ENCODE measurements around the gene RBPMS2. TPM values are rescaled to one million over a fixed set of nuclear protein-coding genes. Genes with fewer than 3 reads are reported as not detected.
"Not testable (repeated sequence)": the region's sequence is repeated elsewhere in the genome, so short reads cannot be mapped to it uniquely, and the experiment has no call there.

The RBPMS2 gene
- polyA plus RNA-seq, 4 donors: 9.8 to 15.2 (median 13.3) TPM

DNA sequence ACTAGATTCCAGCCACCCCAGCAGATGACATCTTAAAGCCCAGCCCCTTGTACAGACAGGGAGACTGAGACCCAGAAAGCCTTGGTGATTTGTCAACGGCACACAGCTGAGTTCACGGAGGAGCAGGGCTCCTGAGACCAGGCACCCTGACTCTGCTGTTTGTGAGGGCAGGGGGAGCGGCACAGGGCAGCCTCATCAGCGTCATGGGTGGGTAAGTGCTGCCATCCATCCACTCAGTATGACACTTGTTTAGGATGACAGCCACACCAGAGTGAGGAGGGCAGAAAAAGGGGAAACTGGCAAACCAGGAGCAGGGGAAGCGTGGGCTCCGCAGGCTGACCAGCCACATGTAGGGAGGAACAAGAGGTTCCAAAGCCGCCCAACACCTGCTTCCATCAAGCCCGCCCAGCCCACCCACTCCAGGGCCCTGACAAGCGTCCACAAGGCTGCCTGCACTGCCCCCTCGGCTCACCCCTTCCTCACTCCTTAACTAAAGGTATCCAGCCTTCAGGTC lies 19.9 kb downstream of the RBPMS2 start:
- DNase-seq (ENCODE audit: low read depth in 4 of 4, low spot score in 2 of 4): no peak

DNA sequence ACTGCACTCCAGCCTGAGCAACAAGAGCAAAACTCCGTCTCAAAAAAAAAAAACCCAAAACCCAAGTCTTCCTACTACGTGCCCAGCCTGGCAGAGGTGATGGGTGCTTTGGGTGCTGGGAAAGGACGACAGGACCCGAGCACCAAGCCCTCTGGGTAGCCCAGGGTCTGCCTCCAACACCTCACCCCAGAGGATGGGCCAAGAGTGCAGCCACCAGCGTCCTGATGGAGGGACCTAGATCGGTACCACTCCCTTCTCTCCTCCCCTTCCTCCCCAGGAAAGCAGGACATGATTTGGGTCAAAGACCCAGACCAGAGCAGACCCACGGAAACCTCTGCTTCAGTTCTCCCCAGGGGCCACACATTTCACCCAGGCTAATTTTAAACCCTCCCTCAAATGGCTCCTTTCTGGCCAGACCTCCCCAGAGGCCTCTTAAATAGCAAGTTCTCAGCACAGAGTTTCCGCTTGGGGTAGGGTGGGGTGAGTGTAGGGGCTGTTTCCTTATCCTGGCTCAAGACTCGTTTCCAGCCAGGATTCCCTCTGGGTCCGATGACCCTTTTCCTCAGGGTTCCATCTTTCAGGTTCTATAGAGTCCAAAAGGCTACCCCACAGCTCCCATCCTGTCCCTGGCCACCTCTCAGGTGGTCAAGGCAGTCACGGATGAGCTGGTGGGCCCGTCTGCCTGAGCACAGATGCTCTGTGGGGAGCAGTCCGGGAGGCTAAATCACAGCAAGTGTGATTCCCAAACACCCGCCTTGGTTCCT lies 20.5 kb downstream of the RBPMS2 start:
- DNase-seq (ENCODE audit: low read depth in 4 of 4, low spot score in 2 of 4): no peak

DNA sequence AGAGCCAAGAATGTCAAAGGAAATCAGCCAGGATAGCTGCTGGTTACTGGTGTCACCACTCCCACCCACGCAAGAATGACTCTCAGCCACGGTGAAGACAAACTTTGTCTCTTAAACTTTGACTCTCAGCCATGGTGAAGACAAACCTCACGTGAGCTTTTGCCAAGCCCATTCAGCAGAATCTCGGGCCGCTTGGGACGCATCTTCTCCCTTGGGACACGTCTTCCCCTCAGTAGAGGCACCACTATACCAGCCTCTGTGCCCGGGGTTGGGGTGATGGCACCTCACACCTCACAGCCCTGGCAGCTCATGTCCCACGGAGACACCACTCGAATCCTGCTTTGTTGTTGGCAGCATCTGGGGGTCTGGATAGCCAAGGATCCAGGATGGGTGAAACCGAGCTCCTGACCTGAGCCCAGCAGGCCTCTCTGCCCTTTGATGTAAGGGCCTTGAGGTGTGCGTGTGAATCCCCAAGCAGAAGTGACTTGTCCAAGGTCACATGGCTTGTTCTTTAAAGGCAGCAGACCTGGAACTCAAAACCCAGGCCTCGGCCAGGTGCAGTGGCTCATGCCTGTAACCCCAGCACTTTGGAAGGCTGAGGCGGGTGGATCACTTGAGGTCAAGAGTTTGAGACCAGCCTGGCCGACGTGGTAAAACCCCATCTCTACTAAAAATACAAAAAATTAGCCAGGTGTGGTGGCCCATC lies 21.8 kb downstream of the RBPMS2 start:
- DNase-seq (ENCODE audit: low read depth in 4 of 4, low spot score in 2 of 4): no peak

DNA sequence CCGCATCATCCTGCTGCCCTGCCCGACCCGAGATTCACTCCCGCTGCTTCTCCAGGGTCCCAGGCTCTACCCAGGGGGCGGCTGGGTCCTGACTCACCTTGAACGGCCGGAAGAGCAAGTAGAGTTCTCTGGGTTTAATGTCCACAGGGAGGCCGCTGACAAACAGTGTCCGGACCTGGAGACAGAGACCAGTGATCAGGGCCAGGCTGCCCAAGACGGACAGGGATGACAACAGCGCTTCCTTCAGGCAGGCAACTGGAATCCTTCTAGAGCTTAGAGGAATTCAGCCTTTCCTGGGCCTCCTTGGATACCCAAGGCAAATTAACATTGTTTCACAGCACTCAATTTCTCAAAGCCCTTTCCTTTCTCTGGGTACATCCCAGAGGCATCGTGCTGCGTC lies 23.9 kb downstream of the RBPMS2 start:
- DNase-seq (ENCODE audit: low read depth in 4 of 4, low spot score in 2 of 4): no peak

DNA sequence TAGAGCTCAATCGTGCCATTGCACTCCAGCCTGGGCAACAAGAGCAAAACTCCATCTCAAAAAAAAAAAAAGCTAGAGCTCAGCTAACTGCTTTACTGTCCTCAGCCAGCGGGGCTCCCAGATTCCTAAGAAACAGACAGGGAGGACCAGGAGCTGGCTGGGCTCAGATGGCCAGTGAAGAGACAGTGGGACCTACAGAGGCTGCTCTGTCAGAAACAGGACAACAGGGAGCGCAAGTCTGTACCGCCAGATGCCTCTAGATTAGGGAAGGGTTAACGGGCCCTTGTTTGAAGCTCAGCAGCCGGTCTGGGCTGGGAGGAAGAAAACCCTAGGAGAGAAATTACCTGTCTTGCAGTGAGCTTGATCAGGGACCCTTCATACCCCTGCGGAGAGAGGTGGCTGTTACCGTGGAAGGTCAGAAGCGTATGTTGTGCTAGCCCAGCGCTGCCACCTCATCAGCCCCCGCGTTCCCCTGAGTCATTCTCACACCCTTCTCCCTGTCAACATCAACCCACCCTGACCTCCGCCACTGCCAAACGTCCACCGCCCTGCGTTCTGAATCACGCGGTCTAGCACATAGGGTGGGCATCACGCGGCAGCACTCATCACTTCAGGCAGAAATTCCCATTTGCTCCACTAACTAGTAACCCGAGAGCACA lies 25.3 kb downstream of the RBPMS2 start:
- no peak for DNase-seq (ENCODE audit: low read depth in 4 of 4, low spot score in 2 of 4)

DNA sequence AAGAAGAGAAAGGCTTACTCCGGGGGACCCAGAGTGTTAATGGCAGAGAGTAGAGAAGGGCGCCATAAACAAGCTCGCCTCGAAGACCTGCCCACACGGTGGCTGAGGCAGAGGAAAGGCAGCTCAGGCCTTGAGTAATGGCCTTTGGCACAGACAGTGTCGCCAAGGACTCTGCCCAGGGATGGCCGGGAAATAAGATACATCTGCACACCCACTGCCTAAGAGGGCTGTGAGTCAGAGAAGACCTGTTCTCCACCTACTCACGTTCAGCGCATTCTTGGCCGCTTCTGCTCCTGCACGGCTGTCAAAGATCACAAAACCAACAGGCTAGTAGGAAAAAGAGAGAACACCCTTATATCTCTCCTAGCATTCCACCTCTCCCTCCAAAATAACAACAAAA lies 26.2 kb downstream of the RBPMS2 start:
- no peak for DNase-seq (ENCODE audit: low read depth in 4 of 4, low spot score in 2 of 4)

DNA sequence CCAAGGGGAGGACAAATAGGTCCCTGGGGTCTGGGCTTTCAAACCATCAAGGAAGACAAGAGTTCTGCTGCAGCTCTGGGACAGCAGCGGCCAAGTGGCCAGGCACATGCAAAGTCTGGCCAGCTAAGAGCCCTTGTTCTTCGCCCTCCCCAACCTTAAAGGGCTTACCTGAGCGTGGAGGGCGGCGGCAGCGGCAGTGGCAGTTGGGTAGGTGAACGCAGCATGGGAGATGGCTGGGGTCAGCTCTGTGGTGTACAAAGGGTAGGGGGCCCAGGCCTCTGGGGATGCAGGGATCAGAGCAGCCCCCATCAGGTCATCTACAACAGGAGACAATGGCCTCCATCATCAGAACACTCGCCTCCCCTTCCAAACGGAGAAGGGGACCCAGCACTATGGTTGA lies 27.1 kb downstream of the RBPMS2 start:
- no peak for DNase-seq (ENCODE audit: low read depth in 4 of 4, low spot score in 2 of 4)

DNA sequence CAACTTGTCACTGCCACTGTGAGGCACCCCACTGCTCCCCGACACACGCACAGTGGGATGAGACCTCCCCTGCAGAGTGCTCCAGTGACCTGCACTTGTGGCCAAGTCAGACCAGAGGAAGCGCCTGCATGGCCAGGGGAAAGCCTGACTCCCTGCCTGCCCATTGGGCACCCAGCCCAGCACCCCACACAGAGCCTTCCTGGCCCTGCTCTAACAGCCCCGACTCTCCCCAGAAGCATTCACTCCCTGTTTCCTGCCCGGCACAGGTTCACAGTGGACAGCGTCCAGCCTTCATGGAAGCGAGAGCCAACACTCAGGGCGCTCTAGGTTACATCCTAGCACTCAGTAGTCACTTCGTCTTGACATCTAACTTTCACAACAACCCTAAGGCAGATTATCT lies 27.8 kb downstream of the RBPMS2 start:
- no peak for DNase-seq (ENCODE audit: low read depth in 4 of 4, low spot score in 2 of 4)

DNA sequence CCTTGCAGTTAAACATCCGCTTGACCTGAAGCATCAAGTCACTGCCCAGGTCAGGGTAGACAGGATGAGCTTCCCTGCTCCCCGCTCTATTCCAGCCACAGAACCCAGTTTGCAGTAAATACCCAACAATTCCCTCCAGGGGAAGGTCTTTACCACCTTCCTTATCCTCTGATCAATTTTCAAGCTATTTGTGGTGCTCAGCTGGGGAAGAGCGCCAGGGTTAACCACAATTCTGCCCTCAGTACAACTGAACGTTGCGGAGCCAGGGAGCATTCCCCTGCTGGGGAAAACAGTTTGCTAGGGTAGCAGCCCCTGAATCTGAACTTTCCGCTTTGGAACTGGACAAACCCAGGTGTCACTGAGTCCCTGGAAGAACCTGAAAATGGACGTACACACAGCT lies 28.5 kb downstream of the RBPMS2 start:
- no peak for DNase-seq (ENCODE audit: low read depth in 4 of 4, low spot score in 2 of 4)

DNA sequence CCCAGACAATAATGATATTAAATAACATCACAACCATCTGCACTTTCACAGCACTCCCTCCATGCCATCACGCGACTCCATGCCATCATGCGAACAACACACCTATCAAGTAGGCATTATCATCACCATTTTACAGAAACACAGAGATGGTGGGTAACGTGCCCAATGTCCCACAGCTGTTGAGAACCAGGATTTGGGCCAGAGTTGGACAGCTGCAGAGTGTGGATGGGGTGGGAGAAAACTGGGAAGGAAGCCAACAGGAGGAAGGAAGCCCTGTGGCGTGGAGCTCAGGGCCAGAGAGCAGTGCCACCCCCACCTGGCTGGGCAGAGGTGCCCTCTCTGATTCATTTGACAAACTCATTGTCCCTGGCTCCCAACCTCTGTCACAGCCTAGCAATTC lies 29.0 kb downstream of the RBPMS2 start:
- DNase-seq (ENCODE audit: low read depth in 4 of 4, low spot score in 2 of 4): no peak

DNA sequence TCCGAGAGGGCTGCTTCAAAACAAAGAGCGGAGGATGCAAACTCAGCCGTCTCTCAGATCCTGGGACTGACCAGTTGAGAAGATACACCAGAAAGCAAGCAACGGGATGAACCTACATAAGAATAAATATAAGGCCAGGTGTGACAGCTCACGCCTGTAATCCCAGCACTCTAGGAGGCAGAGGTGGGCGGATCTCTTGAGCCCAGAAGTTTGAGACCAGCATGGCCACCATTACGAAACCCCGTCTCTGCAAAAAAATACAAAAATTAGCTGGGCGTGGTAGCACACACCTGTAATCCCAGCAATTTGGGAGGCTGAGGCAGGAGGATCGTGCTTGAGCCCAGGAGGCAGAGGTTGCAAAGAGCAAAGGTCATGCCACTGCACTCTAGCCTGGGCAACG lies 31.7 kb downstream of the RBPMS2 start:
- DNase-seq (ENCODE audit: low read depth in 4 of 4, low spot score in 2 of 4): no peak

DNA sequence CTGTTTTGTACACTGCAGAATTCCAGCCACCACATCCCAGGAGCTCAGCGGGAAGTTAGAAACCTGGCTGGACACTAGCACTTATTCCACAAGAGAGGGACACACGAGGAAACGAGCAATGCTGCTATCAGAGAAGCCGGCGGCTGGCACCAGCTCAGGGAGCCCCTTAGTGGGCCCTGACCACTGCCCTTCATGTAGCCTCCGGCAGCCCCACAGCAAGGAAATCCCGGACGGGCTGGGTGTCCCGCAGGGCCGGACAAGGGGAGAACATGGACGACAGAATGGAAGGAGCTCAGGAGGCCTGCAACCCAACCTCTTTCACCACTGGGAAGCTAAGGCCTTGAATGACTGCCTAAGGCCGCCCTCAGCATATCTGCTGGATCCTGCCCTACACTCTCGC lies 32.5 kb downstream of the RBPMS2 start:
- DNase-seq (ENCODE audit: low read depth in 4 of 4, low spot score in 2 of 4): no peak

DNA sequence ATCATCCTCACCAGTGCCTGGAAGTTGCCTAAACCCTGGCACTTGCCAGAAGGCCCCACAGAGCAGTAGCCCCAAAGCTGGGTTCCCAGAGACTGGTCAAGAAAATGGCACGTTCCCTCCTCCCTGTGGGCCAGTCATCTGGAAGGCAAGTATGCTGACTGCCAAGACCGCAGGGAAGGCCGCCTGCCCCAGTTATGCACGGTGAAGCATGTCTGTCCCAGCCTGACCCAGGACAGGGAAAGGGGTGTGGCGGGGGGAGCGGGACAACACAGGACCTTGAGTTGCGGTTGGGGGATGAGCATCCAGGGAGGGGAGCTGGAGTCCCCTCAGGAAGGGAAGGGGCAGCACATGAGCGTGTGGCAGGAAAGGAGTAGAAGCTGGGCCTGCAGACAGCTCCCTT lies 33.0 kb downstream of the RBPMS2 start:
- DNase-seq (ENCODE audit: low read depth in 4 of 4, low spot score in 2 of 4): no peak

DNA sequence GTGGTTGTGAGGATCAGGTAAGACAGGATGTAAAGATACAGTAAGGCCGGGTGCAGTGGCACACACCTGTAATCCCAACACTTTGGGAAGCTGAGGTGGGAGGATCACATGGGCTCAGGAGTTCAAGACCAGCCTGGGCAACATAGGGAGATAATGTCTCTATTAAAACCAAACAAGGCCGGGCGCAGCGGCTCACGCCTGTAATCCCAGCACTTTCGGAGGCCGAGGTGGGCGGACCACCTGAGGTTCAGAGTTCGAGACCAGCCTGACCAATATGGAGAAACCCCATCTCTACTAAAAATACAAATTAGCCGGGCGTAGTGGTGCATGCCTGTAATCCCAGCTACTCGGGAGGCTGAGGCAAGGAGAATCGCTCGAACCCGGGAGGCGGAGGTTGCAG lies 33.7 kb downstream of the RBPMS2 start:
- not testable (repeated sequence) for DNase-seq (ENCODE audit: low read depth in 4 of 4, low spot score in 2 of 4)

DNA sequence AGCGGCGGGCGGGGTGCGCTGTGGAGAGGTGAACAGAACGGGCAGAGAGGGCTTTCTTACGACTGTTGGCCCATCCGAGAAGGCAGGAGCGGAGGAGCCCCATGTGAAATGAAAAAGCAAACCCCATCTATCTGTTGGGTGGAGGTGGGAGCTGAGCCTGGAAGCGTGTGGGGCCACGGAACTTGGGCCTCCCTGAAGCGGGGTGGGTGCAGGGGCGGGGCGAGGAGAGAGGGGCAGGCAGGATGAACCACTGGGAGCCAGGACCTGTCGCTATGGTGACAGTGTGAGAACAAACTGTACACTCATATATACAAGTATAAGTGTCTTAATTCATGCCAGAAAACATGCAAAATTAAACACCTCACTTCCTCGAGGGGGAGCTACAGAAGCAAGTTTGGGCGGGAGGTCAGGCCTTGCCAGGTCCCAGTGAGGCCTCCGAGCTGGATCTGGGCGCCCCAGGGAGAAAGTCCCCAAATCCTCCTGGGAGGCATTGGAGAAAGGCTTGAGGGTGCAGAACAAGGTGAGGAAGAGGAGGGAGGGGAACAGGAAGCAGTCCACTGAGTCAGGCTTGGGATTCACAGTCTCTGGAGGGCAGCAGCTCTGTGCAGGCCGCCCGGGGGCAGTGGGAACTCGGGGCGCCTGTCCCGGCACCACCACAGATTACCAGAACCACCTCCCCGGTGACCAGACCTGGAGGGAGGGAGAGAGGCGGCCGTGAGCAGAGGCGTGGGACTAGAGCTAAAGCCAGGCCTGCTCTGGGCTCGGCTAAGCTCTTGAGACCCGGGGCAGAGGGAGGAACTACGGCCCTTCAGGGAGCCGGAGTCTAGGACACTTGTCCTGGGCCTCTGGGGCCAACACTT lies 34.8 kb downstream of the RBPMS2 start:
- no peak for DNase-seq (ENCODE audit: low read depth in 4 of 4, low spot score in 2 of 4)

DNA sequence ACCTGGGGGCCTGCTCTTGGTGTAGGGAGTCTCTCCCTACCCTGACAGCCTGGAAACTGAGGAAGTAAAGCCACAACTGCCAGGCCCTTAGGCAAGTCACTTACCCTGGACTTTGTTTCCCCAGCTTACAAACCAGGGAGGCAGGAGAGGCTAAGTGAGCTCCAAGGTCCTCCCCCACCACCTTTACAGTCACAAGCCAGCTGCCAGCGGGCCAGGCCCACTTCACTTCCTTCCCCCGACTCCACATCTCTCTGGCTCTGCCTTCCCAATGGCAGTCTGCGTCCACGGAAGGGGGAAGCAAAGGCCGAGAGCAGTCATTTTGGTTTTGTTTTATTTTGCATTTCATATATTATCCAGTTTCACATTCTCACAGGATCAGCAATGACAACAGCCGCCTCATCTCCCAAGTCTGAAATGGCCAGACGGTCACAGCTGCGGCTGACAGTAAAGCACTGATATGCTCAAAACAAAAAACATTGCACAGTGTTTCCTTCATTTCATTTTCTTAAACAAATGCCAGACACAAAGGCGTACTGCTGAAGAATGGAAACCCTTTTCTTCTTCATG lies 35.7 kb downstream of the RBPMS2 start:
- no peak for DNase-seq (ENCODE audit: low read depth in 4 of 4, low spot score in 2 of 4)

DNA sequence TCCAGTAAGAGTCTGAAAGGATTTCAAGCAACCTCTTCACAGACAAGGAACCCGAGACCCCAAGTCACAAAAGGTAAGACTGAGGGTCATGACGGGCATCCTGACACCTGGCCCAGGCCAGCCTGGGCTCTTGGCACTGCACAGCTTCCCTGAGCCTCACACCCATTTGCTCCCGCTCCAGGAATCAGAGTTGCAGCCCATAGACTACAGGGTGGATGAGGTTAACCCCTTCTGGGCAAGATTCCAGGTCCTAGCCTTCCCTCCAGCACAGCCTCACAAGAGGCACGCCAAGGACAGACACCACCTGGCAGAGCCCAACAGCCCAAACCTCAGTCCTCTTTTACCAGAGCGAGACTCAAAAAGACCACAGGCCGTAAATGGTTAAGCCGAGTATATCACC lies 36.2 kb downstream of the RBPMS2 start:
- DNase-seq (ENCODE audit: low read depth in 4 of 4, low spot score in 2 of 4): no peak

DNA sequence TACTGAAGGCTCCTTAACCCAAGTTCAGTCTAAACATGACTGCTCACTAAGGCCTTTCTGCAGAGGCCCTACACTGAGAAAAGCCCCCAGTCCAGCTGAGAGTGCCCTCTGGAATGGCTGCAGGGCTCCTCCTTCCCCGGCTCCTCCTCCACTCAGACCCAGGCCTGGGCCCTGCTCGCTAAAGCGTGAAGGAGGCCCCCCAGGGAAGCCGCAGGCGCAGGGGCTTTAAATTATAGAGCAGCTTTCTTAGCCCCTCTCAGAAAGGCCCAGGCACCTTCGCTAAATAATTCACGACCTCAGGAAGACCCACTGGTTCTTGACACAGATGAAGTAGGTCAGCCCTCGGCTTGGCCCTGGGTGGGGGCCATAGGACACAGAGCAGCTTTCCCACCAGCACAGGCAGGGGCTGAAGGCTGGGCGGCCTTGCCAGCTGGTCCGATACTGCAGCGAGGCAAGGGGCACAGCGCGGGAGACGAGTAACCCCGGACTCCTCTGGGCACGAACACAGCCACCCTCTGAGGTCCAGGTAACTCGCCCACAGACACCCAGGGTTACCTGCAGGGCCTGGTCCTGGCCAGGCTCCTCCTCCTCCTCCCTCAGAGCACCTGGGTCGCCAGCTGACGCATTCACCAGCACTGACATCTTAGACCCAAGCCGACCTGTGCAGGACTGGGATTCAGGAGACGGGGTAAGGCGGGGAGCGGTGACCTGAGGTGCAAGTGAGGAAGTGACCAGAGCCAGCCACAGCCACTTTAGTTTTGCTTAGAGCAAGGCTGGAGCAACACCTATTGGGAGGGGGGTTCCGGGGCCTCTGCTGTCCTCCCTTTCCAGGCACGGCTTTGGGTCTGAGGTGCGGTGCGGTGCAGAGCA lies 36.9 kb downstream of the RBPMS2 start:
- DNase-seq (ENCODE audit: low read depth in 4 of 4, low spot score in 2 of 4): no peak

DNA sequence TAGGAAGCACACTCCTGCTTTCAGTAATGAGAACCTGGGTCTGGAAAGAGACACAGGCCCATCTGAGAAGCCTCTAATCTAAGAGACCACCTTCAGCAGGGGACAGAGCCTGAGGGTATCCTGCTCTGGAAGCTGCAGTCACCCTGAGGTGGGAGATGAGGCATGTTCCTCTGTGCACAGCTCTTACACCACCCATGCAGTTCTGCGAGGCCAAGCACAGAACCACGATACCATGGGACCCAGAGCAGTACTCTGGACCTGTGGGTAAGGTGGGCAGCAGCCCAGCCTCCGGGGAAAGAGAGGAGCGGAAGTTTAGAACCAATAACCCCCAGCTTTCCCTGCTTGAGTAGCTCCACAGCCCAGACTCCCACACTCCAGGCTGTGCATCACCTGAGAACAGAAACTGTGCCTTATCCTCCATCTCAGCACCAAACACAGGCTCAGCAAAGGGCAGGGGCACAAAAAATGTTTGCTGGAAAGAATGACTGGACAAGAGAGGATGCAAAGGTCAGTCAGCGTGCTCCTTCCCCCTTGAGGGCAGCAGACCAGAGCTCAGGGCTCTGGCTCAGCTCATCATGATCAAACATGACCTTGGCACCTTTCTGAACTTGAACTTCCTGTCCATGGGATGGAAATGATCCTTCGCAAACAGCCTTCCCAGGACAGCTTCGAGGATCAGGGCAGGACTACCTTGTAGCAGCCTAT lies 43.1 kb downstream of the RBPMS2 start:
- DNase-seq (ENCODE audit: low read depth in 4 of 4, low spot score in 2 of 4): no peak

All from left renal cortex interstitium (tissue), 4 donors.